Prostate gland (tissue), 2 donors: Measurements from ENCODE around the gene CD38. TPM values are rescaled to one million over a fixed set of nuclear protein-coding genes. Genes with fewer than 3 reads are reported as not detected.

Experiments
- DNase-seq: peaks from one replicate; pipeline ENCODE4 v3.0.0-alpha.2; 2019; ENCODE audit warnings: low spot score
- H3K27ac ChIP-seq, 2 donors: fragments of 200-600 bp; sonication (generic); 2 replicates each; pipeline ENCODE4 v1.5.1; 2017 to 2019
- H3K27me3 ChIP-seq: fragments of 200-600 bp; sonication (generic); replicated peaks from 2 replicates; pipeline ENCODE4 v1.5.1; 2019; ENCODE audit not compliant: insufficient read depth
- H3K36me3 ChIP-seq, 2 donors: fragments of 200-600 bp; sonication (generic); 1 replicate in 1 of 2; 2 replicates in 1 of 2; pipeline versions ENCODE4 v1.5.1 to v1.8.1; 2017 to 2019
- H3K4me1 ChIP-seq: fragments of 200-600 bp; sonication (generic); replicated peaks from 2 replicates; pipeline ENCODE4 v1.5.1; 2019
- H3K4me3 ChIP-seq, 2 donors: fragments of 200-600 bp; sonication (generic); 2 replicates each; pipeline ENCODE4 v1.5.1; 2017 to 2019
- H3K9me3 ChIP-seq: fragments of 200-600 bp; sonication (generic); 2 replicates; pipeline ENCODE4 v1.5.1; 2017
- CTCF ChIP-seq, 4 experiments: fragments of 200-600 bp in 2 of 4; fragments of 450-650 bp in 2 of 4; sonication (generic) in 2 of 4; IDR thresholded peaks; 1 replicate in 3 of 4; 2 replicates in 1 of 4; pipeline ENCODE4 v1.5.1; 2016 to 2019; ENCODE audit warnings: antibody characterized with exemption in 4 of 4, mild to moderate bottlenecking in 2 of 4, moderate library complexity in 2 of 4
- POLR2A ChIP-seq: fragments of 450-650 bp; IDR thresholded peaks from one replicate; pipeline ENCODE4 v1.6.1; 2016; ENCODE audit warnings: antibody characterized with exemption, mild to moderate bottlenecking
- POLR2AphosphoS5 ChIP-seq: sonication (generic); formaldehyde crosslinking; IDR thresholded peaks from one replicate; pipeline ENCODE4 v1.6.1; 2017; ENCODE audit warnings: antibody characterized with exemption
- WGBS: methylation state at CpG from one replicate; pipeline ENCODE4 v1.1.5; 2018; 5-methylcytosine and 5-hydroxymethylcytosine counted together
- intact Hi-C: fragments of 100-400 bp; cut with DNase I; formaldehyde crosslinking; loops from one replicate; pipeline ENCODE4 v1.14.2; 2022
- total RNA-seq, 2 donors: library from RNA; depleted of rRNA; stranded (reverse); fragments of >200 nt; gene quantifications; one replicate each; pipeline ENCODE4 v1.1.0, GENCODE V29; 2016

Gene CD38
- total RNA-seq, 2 donors from 2014 or later, result 4.6 to 9.9 TPM

GRCh38 chr4:15781427-15782095 lies 3.4 kb downstream of the CD38 start:
- H3K27ac ChIP-seq, result no peak overlapping the region
- H3K27me3 ChIP-seq, result no peaks in the 10 kb centered on the region
- no peaks in the 10 kb centered on the region for H3K4me1 ChIP-seq
- TF ChIP-seq POLR2AphosphoS5, result no peak
- TF ChIP-seq POLR2A, result no peak
- TF ChIP-seq CTCF (IDR thresholded peaks at IDR 0.05), result no peak
- 80% methylated on average over 6 of the region's 6 CpGs for WGBS
- no peaks in the 10 kb centered on the region for H3K9me3 ChIP-seq
- H3K4me3 ChIP-seq, result no peak overlapping the region
- intact Hi-C loops, result no loop called here
- DNase-seq, result no peak
- H3K36me3 ChIP-seq, result no peaks in the 10 kb centered on the region

- H3K36me3 ChIP-seq, result no peaks in the 10 kb centered on the region
- no peak for TF ChIP-seq POLR2A
- no peak for TF ChIP-seq CTCF (IDR thresholded peaks at IDR 0.05)
- TF ChIP-seq POLR2AphosphoS5, result no peak
- H3K27ac ChIP-seq, result no peak overlapping the region
- H3K4me3 ChIP-seq, result no peak overlapping the region
- no peaks in the 10 kb centered on the region for H3K4me1 ChIP-seq
- 76% methylated on average over 4 of the region's 4 CpGs for WGBS
- no peaks in the 10 kb centered on the region for H3K9me3 ChIP-seq
- no peaks in the 10 kb centered on the region for H3K27me3 ChIP-seq
- no peak for DNase-seq
- intact Hi-C loops, result no loop called here
Observed at GRCh38 chr4:15783676-15784075, 5.5 kb downstream of the CD38 start.

GRCh38 chr4:15784959-15785634 lies 7.0 kb downstream of the CD38 start:
- 82% methylated on average over 5 of the region's 5 CpGs for WGBS
- Histone ChIP-seq H3K36me3 (no peaks in the 10 kb centered on the region), H3K4me3 (no peak overlapping the region), H3K4me1 (no peaks in the 10 kb centered on the region), H3K27me3 (no peaks in the 10 kb centered on the region), H3K27ac (no peak overlapping the region), H3K9me3 (no peaks in the 10 kb centered on the region)
- TF ChIP-seq POLR2AphosphoS5, result no peak
- TF ChIP-seq CTCF (IDR thresholded peaks at IDR 0.05), result no peak
- no peak for TF ChIP-seq POLR2A
- DNase-seq, result no peak
- intact Hi-C loops, result no loop called here

GRCh38 chr4:15786743-15787142 lies 8.6 kb downstream of the CD38 start:
- no peak for TF ChIP-seq POLR2AphosphoS5
- no peak for TF ChIP-seq POLR2A
- no peak for TF ChIP-seq CTCF (IDR thresholded peaks at IDR 0.05)
- no peak for DNase-seq
- Histone ChIP-seq H3K9me3 (no peaks in the 10 kb centered on the region), H3K4me3 (no peak overlapping the region), H3K4me1 (no peaks in the 10 kb centered on the region), H3K36me3 (no peaks in the 10 kb centered on the region), H3K27me3 (no peaks in the 10 kb centered on the region), H3K27ac (no peak overlapping the region)
- 98% methylated on average over 26 of the region's 26 CpGs for WGBS
- intact Hi-C loops, result no loop called here

GRCh38 chr4:15792974-15793373 lies 14.8 kb downstream of the CD38 start:
- H3K4me1 ChIP-seq, result no peaks in the 10 kb centered on the region
- intact Hi-C loops, result no loop called here
- H3K27me3 ChIP-seq, result no peaks in the 10 kb centered on the region
- DNase-seq, result no peak
- H3K36me3 ChIP-seq, result no peaks in the 10 kb centered on the region
- H3K4me3 ChIP-seq, result no peak overlapping the region
- TF ChIP-seq POLR2AphosphoS5, result no peak
- TF ChIP-seq POLR2A, result no peak
- TF ChIP-seq CTCF (IDR thresholded peaks at IDR 0.05), result no peak
- H3K9me3 ChIP-seq, result no peaks in the 10 kb centered on the region
- WGBS, result 21% methylated on average over 2 of the region's 2 CpGs
- H3K27ac ChIP-seq, result no peak overlapping the region
